ENCODE results near the gene ZNF865.

The ZNF865 gene

GRCh38 chr19:55656988-55657747 lies 51.7 kb downstream of the ZNF865 start:
- peaks cover 43% of the 10 kb centered on the region for H3K4me1 Mint-ChIP-seq
- no peaks in the 10 kb centered on the region for H3K27me3 Mint-ChIP-seq (ENCODE audit: low read depth, poor library complexity)
- no peak for TF ChIP-seq CTCF (IDR thresholded peaks at IDR 0.05)
- no peak for DNase-seq
- H3K9me3 Mint-ChIP-seq: no peaks in the 10 kb centered on the region
- H3K36me3 Mint-ChIP-seq (ENCODE audit: low read depth): peaks cover 24% of the 10 kb centered on the region
- H3K27ac Mint-ChIP-seq: peak overlapping the region; percentile 81
- peak overlapping the region; percentile 97 for H3K4me3 Mint-ChIP-seq

- TF ChIP-seq CTCF (IDR thresholded peaks at IDR 0.05): no peak
- Mint-ChIP-seq H3K4me1 (peaks cover 43% of the 10 kb centered on the region), H3K27ac (peak overlapping the region; percentile 99), H3K4me3 (peak overlapping the region; percentile 69), H3K27me3 (ENCODE audit: low read depth, poor library complexity) (no peaks in the 10 kb centered on the region), H3K9me3 (no peaks in the 10 kb centered on the region), H3K36me3 (ENCODE audit: low read depth) (peaks cover 38% of the 10 kb centered on the region)
- no peak for DNase-seq
Measured at GRCh38 chr19:55658846-55659459, 53.5 kb downstream of the ZNF865 start.

GRCh38 chr19:55659822-55660221 lies 54.4 kb downstream of the ZNF865 start:
- Mint-ChIP-seq H3K36me3 (ENCODE audit: low read depth) (peaks cover 40% of the 10 kb centered on the region), H3K27me3 (ENCODE audit: low read depth, poor library complexity) (no peaks in the 10 kb centered on the region), H3K27ac (peak overlapping the region; percentile 99), H3K9me3 (no peaks in the 10 kb centered on the region), H3K4me1 (peaks cover 43% of the 10 kb centered on the region), H3K4me3 (peak overlapping the region; percentile 69)
- no peak for TF ChIP-seq CTCF (IDR thresholded peaks at IDR 0.05)
- DNase-seq: no peak

GRCh38 chr19:55660404-55660803 lies 55.0 kb downstream of the ZNF865 start:
- Mint-ChIP-seq H3K4me3 (no peak overlapping the region), H3K27ac (no peak overlapping the region)

GRCh38 chr19:55660991-55661390 lies 55.5 kb downstream of the ZNF865 start:
- no peak overlapping the region for H3K4me3 Mint-ChIP-seq
- H3K9me3 Mint-ChIP-seq: no peaks in the 10 kb centered on the region
- H3K27me3 Mint-ChIP-seq (ENCODE audit: low read depth, poor library complexity): no peaks in the 10 kb centered on the region
- H3K4me1 Mint-ChIP-seq: peaks cover 38% of the 10 kb centered on the region
- no peak for TF ChIP-seq CTCF (IDR thresholded peaks at IDR 0.05)
- peak overlapping the region; percentile 68 for H3K27ac Mint-ChIP-seq
- DNase-seq: no peak
- peaks cover 48% of the 10 kb centered on the region for H3K36me3 Mint-ChIP-seq (ENCODE audit: low read depth)

More at GRCh38 chr19:55660404-55660803, 55.0 kb downstream of the ZNF865 start:
- Mint-ChIP-seq H3K27me3 (ENCODE audit: low read depth, poor library complexity) (no peaks in the 10 kb centered on the region), H3K36me3 (ENCODE audit: low read depth) (peaks cover 43% of the 10 kb centered on the region), H3K4me1 (peaks cover 43% of the 10 kb centered on the region), H3K9me3 (no peaks in the 10 kb centered on the region)
- DNase-seq: no peak
- no peak for TF ChIP-seq CTCF (IDR thresholded peaks at IDR 0.05)

Data from nephron progenitor cell (in vitro differentiated cells).